Kidney (tissue), 14 donors: ENCODE results near the gene AARS2. TPM values are rescaled to one million over a fixed set of nuclear protein-coding genes. Genes with fewer than 3 reads are reported as not detected.

Experiments
- DNase-seq, 5 donors: peaks; one replicate each; pipeline ENCODE4 v3.0.0-alpha.2; 2013 to 2020
- FAIRE-seq: peaks from 2 replicates; lab custom pipeline; 2012; peaks lifted over from hg19 to GRCh38; lab: Jason Lieb, UNC
- H3K27ac ChIP-seq, 2 donors: one replicate each; pipeline ENCODE4 v1.7.0; 2013; ENCODE audit warnings: low read depth in 2 of 2, low read length in 2 of 2, inconsistent platforms in 1 of 2
- H3K27me3 ChIP-seq: one replicate; pipeline ENCODE4 v1.7.1; 2013; ENCODE audit warnings: low read length, inconsistent platforms; ENCODE audit not compliant: control insufficient read depth, insufficient read depth
- H3K36me3 ChIP-seq, 3 donors: one replicate each; pipeline versions ENCODE4 v1.7.0 to v1.7.1; 2013; ENCODE audit warnings: low read length in 3 of 3, control low read depth in 1 of 3, inconsistent platforms in 1 of 3; ENCODE audit not compliant: insufficient read depth in 3 of 3, control insufficient read depth in 2 of 3
- H3K4me1 ChIP-seq, 3 donors: one replicate each; pipeline versions ENCODE4 v1.7.0 to v1.7.1; 2013; ENCODE audit warnings: low read length in 3 of 3, inconsistent platforms in 1 of 3, low read depth in 1 of 3; ENCODE audit not compliant: control insufficient read depth in 2 of 3, insufficient read depth in 2 of 3
- H3K4me3 ChIP-seq, 3 donors: one replicate each; pipeline versions ENCODE4 v1.7.0 to v1.8.1; 2013; ENCODE audit warnings: low read length in 3 of 3, control low read depth in 1 of 3, inconsistent platforms in 1 of 3
- H3K9ac ChIP-seq, 3 donors: one replicate each; pipeline versions ENCODE4 v1.7.0 to v1.7.1; 2013; ENCODE audit warnings: low read length in 3 of 3, control low read depth in 1 of 3, inconsistent platforms in 1 of 3
- H3K9me3 ChIP-seq, 3 donors: one replicate each; pipeline versions ENCODE4 v1.7.0 to v1.7.1; 2013; ENCODE audit warnings: low read length in 3 of 3, control low read depth in 1 of 3, inconsistent platforms in 1 of 3; ENCODE audit not compliant: control insufficient read depth in 2 of 3, insufficient read depth in 1 of 3
- CTCF ChIP-seq: IDR thresholded peaks from 3 replicates; pipeline ENCODE4 v1.5.1; 2012; ENCODE audit warnings: mild to moderate bottlenecking, moderate library complexity, borderline replicate concordance; ENCODE audit not compliant: insufficient read depth; ENCODE audit errors: extremely low read depth
- intact Hi-C: fragments of 100-400 bp; cut with DNase I; formaldehyde crosslinking; loops from one replicate; pipeline ENCODE4 v1.11.1; 2022
- polyA plus RNA-seq: library from polyadenylated mRNA; stranded (reverse); fragments of 350-450 nt; fragmentation: Illumina TruSeq; extraction: RNeasy Lipid Tissue Mini Kit (QIAGEN cat#74804); gene quantifications from one replicate; pipeline ENCODE4 v1.2.3, GENCODE V29; 2014; ENCODE audit warnings: low read depth, low replicate concordance; ENCODE audit not compliant: insufficient read depth
- total RNA-seq: library from RNA; stranded (reverse); fragmentation: NEBNext Ultra II Directional; extraction: Animal tissue kit (Norgen Biotek cat#: 25700); gene quantifications from one replicate; pipeline ENCODE4 v1.2.1, GENCODE V29; 2021
- donor health status: control.
- donor health status: control.
- donor health status: control.
- donor health status: control.
- donor health status: control.
- donor health status: DM: yes; HTN: yes; CAD: no.
- donor health status: Normal renal cell carcinoma (clear cell type).

The AARS2 gene
- total and polyA plus RNA-seq, 2 donors from 2014 or later = 5.4 to 12.6 TPM

- H3K9ac ChIP-seq = no peak overlapping the region
- H3K4me3 ChIP-seq = peak overlapping the region in 1 of 3 donors; percentile 20
- H3K27ac ChIP-seq = no peak overlapping the region
- peaks cover 0 to 10% (median 0%) of the 10 kb centered on the region in 3 donors for H3K4me1 ChIP-seq
- no peak for TF ChIP-seq CTCF
- peak in 1 of 5 donors; percentile 63 for DNase-seq
- peaks cover 8 to 44% (median 39%) of the 10 kb centered on the region in 3 donors for H3K36me3 ChIP-seq
- H3K27me3 ChIP-seq = no peaks in the 10 kb centered on the region
- FAIRE-seq = no peak
- intact Hi-C loops = no loop called here
- H3K9me3 ChIP-seq = no peaks in the 10 kb centered on the region
These were observed 57.9 kb downstream of the AARS2 start for GRCh38 chr6:44255105-44255808.

GRCh38 chr6:44254191-44255104 is 58.7 kb downstream of the AARS2 start:
- H3K9ac ChIP-seq = no peak overlapping the region
- FAIRE-seq (no peak), DNase-seq (peak in 1 of 5 donors; percentile 46)
- no peak for TF ChIP-seq CTCF
- no peaks in the 10 kb centered on the region for H3K27me3 ChIP-seq
- H3K4me3 ChIP-seq = no peak overlapping the region
- peaks cover 0 to 10% (median 0%) of the 10 kb centered on the region in 3 donors for H3K4me1 ChIP-seq
- intact Hi-C loops = no loop called here
- peaks cover 16 to 44% (median 43%) of the 10 kb centered on the region in 3 donors for H3K36me3 ChIP-seq
- no peak overlapping the region for H3K27ac ChIP-seq
- no peaks in the 10 kb centered on the region for H3K9me3 ChIP-seq

GRCh38 chr6:44253307-44254101 is 59.6 kb downstream of the AARS2 start:
- H3K4me3 ChIP-seq = no peak overlapping the region
- H3K27me3 ChIP-seq = no peaks in the 10 kb centered on the region
- FAIRE-seq (no peak), DNase-seq (peak in 1 of 5 donors; percentile 35)
- no peak overlapping the region for H3K9ac ChIP-seq
- H3K4me1 ChIP-seq = peaks cover 0 to 14% (median 0%) of the 10 kb centered on the region in 3 donors
- H3K9me3 ChIP-seq = no peaks in the 10 kb centered on the region
- intact Hi-C loops = no loop called here
- no peak overlapping the region for H3K27ac ChIP-seq
- H3K36me3 ChIP-seq = peaks cover 20 to 53% (median 44%) of the 10 kb centered on the region in 3 donors
- TF ChIP-seq CTCF = no peak
